Mucosa of stomach (tissue), 1 donor: ENCODE results near the gene RPEL1.
A peak's percentile ranks its signal among the peaks of the same experiment; 100 is the strongest.
"Not testable (repeated sequence)": the region's sequence is repeated elsewhere in the genome, so short reads cannot be mapped to it uniquely, and the experiment has no call there.

Experiments
- H3K27me3 ChIP-seq: one replicate; pipeline ENCODE4 v1.7.0; 2013; ENCODE audit warnings: mild to moderate bottlenecking, low read length; ENCODE audit not compliant: control insufficient read depth, insufficient read depth
- H3K36me3 ChIP-seq: one replicate; pipeline ENCODE4 v1.7.0; 2013; ENCODE audit warnings: low read length; ENCODE audit not compliant: control insufficient read depth, insufficient read depth
- H3K4me1 ChIP-seq: one replicate; pipeline ENCODE4 v1.7.0; 2013; ENCODE audit warnings: mild to moderate bottlenecking, low read length; ENCODE audit not compliant: control insufficient read depth, insufficient read depth
- H3K4me3 ChIP-seq: one replicate; pipeline ENCODE4 v1.7.0; 2013; ENCODE audit warnings: low read length
- H3K9ac ChIP-seq: one replicate; pipeline ENCODE4 v1.7.0; 2013; ENCODE audit warnings: mild to moderate bottlenecking, low read length, moderate library complexity
- H3K9me3 ChIP-seq: one replicate; pipeline ENCODE4 v1.7.0; 2013; ENCODE audit warnings: mild to moderate bottlenecking, low read length, moderate library complexity; ENCODE audit not compliant: control insufficient read depth
- donor health status: Pancreatic carcinoma.

Gene RPEL1

DNA sequence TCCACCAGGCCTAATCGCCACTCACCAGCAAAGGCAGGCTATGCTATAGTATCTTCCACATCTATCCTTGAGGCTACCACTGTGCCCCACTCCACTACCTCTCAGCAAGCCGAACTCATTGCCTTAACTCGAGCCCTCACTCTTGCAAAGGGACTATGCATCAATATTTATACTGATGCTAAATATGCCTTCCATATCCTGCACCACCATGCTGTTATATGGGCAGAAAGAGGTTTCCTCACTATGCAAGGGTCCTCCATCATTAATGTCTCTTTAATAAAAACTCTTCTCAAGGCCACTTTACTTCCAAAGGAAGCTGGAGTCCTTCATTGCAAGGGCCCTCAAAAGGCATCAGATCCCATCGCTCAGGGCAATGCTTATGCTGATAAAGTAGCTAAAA, 35.4 kb upstream of the RPEL1 start:
- H3K9me3 ChIP-seq, H3K9ac ChIP-seq, H3K27me3 ChIP-seq, H3K36me3 ChIP-seq, H3K4me3 ChIP-seq, H3K4me1 ChIP-seq: not testable (repeated sequence)

DNA sequence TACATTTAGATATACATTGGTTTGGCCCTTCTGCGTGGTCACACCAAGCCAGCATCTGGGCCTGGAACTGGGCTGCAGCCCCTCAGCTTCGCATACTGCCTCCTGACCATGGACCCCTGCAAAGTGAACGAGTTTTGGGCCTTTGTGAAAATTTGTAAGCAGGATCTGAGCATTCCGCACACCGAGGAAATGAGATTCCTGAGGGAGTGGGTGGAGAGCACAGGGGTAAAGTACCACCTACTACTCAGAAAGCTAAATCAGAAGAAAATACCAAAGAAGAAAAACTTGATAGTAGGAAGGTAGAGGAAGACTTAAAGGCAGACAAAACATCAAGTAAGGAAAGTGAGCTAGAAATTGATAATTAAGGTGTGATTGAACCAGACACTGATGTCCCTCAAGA, 30.1 kb upstream of the RPEL1 start:
- H3K4me1 ChIP-seq: no peaks in the 10 kb centered on the region
- no peaks in the 10 kb centered on the region for H3K36me3 ChIP-seq
- H3K9me3 ChIP-seq: no peaks in the 10 kb centered on the region
- H3K27me3 ChIP-seq: no peaks in the 10 kb centered on the region
- no peak overlapping the region for H3K4me3 ChIP-seq
- no peak overlapping the region for H3K9ac ChIP-seq

DNA sequence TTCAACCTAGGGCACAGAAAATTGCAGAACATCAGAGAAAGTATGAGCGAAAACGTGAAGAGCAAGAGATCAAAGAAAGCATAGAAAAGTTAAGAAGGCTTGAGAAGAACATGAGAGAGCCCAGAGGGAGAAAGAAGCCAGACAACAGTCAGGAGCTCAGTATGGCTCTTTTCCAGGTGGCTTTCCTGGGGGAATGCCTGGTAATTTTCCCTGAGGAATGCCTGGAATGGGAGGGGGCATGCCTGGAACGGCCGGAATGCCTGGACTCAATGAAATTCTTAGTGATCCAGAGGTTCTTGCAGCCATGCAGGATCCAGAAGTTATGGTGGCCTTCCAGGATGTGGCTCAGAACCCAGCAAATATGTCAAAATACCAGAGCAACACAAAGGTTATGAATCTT, 29.3 kb upstream of the RPEL1 start:
- H3K9me3 ChIP-seq, H3K27me3 ChIP-seq, H3K36me3 ChIP-seq, H3K9ac ChIP-seq, H3K4me3 ChIP-seq, H3K4me1 ChIP-seq: not testable (repeated sequence)

DNA sequence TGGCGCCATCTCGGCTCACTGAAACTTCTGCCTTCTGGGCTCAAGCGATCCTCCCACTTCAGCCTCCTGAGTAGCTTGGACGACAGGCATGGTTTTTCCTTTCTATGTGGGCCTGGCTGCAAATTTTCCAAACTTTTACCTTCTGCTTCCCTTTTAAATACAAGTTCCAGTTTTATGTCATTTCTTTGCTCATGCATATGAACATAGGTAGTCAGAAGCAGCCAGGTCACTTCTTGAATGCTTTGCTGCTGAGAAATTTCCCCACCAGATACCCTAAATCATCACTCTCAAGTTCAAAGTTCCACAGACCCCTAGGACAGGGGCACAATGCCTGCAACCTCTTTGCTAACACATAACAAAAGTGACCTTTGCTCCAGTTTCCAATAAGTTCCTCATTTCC, 21.6 kb upstream of the RPEL1 start:
- no peak overlapping the region for H3K9ac ChIP-seq
- no peaks in the 10 kb centered on the region for H3K27me3 ChIP-seq
- no peaks in the 10 kb centered on the region for H3K9me3 ChIP-seq
- H3K4me3 ChIP-seq: no peak overlapping the region
- H3K4me1 ChIP-seq: peaks cover 5% of the 10 kb centered on the region
- no peaks in the 10 kb centered on the region for H3K36me3 ChIP-seq

DNA sequence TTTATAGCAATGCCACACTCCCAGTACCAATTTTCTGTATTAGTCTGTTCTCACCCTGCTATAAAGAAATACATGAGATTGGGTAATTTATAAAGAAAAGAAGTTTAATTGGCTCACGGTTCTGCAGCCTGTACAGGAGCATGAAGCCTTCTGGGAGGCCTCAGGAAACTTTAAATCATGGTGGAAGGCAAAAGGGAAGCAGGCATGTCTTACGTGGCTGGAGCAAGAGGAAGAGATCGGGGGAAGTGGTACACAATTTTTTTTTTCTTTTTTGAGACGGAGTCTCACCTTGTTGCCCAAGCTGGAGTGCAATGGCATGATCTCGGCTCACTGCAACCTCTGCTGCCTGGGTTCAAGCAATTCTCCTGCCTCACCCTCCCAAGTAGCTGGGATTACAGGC, 21.0 kb upstream of the RPEL1 start:
- not testable (repeated sequence) for H3K27me3 ChIP-seq, H3K36me3 ChIP-seq, H3K4me3 ChIP-seq, H3K9me3 ChIP-seq, H3K9ac ChIP-seq
- H3K4me1 ChIP-seq: peaks cover 11% of the 10 kb centered on the region

DNA sequence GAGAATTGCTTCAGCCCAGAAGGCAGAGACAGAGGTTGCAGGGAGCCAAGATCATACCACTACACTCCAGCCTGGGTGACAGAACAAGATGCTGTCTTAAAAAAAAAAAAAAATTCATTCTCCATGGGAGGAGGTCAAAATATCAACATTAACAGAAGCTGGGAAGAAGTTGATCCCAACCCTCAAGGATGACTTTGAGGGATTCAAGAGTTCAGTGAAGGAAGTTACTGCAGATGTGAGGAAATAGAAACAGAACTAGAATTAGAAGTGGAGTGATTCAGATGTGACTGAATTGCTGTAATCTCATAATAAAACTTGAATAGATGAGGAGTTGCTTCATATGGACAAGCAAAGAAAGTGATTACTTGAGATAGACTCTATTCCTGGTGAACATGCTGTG, 19.7 kb upstream of the RPEL1 start:
- Histone ChIP-seq H3K4me1 (peaks cover 18% of the 10 kb centered on the region), H3K36me3 (no peaks in the 10 kb centered on the region), H3K4me3 (no peak overlapping the region), H3K27me3 (no peaks in the 10 kb centered on the region), H3K9ac (no peak overlapping the region), H3K9me3 (no peaks in the 10 kb centered on the region)

DNA sequence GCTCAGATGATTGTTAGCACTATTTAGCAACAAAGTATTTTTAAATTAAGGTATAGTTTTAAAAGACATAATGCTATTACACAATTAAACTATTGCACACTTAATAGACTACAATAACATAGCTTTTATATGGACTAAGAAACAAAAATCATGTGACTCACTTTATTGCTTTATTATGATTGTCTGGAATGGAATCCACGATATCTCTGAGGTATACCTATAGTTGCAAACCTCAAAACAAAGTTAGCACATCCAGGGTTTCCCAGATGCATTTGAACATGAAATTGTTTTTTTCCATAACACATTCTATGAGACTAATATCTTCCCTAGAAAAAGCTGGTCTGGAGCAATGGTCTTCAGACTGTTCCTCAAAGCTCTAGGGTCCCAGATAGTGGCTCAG, 18.3 kb upstream of the RPEL1 start:
- Histone ChIP-seq H3K4me1 (peaks cover 24% of the 10 kb centered on the region), H3K9me3 (no peaks in the 10 kb centered on the region), H3K27me3 (no peaks in the 10 kb centered on the region), H3K4me3 (no peak overlapping the region), H3K9ac (no peak overlapping the region), H3K36me3 (no peaks in the 10 kb centered on the region)

DNA sequence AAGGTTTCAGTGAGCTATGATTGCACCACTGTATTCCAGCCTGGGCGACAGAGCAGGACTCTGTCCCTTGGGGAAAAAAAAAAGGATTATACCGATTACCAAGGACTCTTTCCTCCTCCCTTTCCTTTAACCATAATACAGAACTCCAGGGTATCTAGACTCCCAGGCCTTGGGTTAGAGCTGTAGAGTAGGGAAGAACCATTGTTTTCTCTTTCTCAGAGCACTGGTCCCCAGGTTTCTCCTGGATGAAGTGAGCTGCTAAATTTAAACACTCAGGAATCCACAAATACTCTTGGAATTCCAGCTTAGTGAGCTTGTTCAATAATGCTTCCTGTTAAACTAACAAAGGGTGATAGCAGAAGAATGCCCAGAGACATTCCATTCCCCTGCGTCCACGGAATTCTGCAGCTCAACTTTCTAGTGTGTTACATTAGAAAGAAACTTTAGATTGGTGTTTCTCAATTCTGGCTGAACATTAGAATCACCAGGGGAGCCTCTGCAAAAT, 14.6 kb upstream of the RPEL1 start:
- Histone ChIP-seq H3K9ac (peak overlapping the region; percentile 5), H3K4me1 (peaks cover 24% of the 10 kb centered on the region), H3K4me3 (no peak overlapping the region), H3K9me3 (no peaks in the 10 kb centered on the region), H3K36me3 (no peaks in the 10 kb centered on the region), H3K27me3 (no peaks in the 10 kb centered on the region)

DNA sequence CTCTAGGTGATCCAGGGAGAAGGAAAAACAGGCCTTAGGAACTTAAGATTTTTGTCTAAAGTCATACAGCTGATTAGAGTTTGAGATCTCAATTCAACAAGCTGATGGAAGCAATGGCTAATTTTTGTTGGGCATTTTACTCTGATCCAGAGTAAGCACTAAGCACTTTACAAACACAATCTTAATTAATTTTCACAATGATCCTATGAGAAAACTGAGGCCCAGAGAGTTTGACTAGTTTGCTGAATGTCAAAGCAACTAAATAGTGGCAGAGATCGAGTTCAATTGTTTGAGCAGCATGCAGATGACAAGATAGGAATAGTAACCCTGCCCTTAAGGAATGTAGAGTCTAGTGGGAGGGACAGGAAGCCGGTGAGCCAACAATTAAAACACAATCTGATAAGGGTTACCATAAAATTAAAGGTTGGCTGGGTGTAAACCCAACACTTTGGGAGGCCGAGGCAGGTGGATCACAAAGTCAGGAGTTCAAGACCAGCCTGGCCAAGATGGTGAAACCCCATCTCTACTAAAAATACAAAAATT, 13.5 kb upstream of the RPEL1 start:
- Histone ChIP-seq H3K36me3 (no peaks in the 10 kb centered on the region), H3K27me3 (no peaks in the 10 kb centered on the region), H3K4me1 (peaks cover 24% of the 10 kb centered on the region), H3K9me3 (no peaks in the 10 kb centered on the region), H3K4me3 (no peak overlapping the region), H3K9ac (no peak overlapping the region)

DNA sequence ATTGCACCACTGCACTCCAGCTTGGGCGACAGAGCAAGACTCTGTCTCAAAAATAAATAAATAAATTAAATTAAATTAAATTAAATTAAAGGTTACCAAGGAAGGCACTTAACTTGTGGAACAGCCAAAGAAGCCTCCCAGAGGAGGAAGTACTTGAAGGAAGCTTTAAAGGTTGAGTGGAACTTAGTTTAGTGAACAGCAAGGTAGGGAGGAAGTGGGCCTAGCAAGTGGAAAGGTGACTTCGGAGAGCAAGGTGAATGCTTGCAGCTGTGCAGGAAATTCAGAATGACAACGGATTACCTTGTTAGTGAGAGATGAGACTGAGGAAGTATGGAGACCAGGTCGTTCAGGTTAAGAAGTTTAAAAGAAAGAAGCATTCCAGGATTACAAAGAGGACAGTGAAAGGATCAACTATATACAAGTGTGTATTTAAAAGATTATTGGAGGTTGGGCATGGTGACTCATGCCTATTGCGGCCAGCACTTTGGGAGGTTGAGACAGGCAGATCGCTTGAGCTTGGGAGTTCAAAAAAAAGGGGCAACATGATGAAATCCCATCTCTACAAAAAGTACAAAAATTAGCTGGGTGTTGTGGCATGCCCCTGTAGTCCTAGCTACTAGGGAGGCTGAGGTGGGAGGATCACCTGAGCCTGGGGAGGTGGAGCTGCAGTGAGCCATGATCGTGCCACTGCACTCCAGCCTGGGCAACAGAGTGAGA, 12.8 kb upstream of the RPEL1 start:
- peaks cover 24% of the 10 kb centered on the region for H3K4me1 ChIP-seq
- no peak overlapping the region for H3K4me3 ChIP-seq
- no peaks in the 10 kb centered on the region for H3K36me3 ChIP-seq
- H3K9ac ChIP-seq: no peak overlapping the region
- no peaks in the 10 kb centered on the region for H3K27me3 ChIP-seq
- no peaks in the 10 kb centered on the region for H3K9me3 ChIP-seq

DNA sequence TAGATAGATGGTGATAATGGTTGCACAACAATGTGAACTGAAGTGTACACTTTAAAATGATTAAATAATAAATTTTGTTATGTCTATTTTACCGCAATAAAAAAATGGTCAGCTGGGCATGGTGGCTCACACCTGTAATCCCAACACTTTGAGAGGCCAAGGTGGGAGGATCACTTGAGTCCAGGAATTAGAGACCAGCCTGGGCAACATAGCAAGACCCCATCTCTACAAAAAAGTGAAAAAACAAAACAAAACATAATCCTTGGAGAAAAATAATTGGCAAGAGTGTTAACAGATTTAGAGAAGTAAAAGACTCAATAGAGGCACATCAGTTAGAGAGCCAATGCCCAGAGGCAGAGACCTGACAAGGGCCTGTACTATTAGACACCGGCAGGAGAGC, 9.9 kb upstream of the RPEL1 start:
- Histone ChIP-seq H3K4me3 (no peak overlapping the region), H3K4me1 (peaks cover 34% of the 10 kb centered on the region)

DNA sequence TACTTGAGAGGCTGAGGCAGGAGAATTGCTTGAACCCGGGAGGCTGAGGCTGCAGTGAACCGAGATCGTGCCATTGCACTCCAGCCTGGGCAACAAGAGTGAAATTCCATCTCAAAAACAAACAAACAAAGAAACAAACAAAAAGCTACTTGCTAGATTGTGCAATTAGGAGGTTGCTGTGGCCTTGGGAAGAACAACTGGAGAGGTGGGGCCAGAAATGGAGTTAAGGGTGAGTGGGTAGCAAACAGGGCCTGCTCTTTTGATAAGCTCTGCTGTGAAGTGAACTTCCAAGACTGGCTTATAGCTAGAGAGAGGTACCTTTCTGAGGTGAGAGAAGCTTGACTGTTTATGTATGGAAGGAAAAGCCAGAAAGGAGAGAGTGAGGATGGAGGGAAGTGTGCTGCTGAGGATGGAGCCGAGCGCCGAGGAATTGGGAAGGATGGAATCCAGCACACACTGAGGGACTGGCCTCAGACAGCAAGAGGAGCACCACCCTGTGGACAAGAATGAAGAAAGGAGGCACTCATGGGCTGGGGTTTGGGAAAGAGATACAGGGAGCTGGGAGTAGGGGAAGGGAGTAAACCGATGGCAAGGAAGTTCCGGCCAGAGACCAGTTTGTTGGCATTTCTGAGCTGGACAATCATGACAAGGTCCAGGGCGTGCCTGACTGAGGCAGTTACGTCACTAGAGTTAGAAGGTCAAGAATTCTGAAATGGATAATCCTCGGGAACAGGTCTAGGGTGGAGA, 7.0 kb upstream of the RPEL1 start:
- H3K9me3 ChIP-seq: no peaks in the 10 kb centered on the region
- H3K4me1 ChIP-seq: peaks cover 45% of the 10 kb centered on the region
- H3K27me3 ChIP-seq: no peaks in the 10 kb centered on the region
- no peak overlapping the region for H3K4me3 ChIP-seq
- peak overlapping the region; percentile 39 for H3K9ac ChIP-seq
- no peaks in the 10 kb centered on the region for H3K36me3 ChIP-seq

More for the DNA sequence above, 9.9 kb upstream of the RPEL1 start:
- no peak overlapping the region for H3K9ac ChIP-seq
- H3K27me3 ChIP-seq: no peaks in the 10 kb centered on the region
- no peaks in the 10 kb centered on the region for H3K36me3 ChIP-seq
- no peaks in the 10 kb centered on the region for H3K9me3 ChIP-seq
